ENCODE results near the gene LYZL4.

Gene LYZL4

DNA sequence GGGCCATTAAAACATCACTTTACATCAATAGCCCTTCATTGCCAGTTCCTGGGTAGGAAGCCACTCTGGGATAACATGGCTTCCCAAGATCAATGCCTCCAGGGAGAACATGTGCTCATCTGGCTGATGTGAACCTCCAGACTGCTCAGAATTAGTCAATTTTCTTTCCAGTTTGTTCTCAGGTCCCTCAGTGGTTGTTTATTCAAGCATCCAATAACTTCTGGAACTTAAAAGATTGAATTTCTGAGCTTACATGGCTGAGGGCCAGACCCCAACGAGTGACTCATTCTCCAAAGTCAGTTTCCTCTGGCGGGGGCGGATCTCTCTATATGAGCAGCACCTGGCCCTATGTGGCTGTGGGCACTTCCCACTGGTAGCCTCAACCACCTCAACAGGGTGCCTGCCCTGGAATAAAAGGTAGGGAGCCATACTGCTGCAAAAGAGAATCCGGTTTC, 34.0 kb downstream of the LYZL4 start:
- FAIRE-seq (no peak), DNase-seq (ENCODE audit: insufficient read length, low spot score) (peak; percentile 31)

DNA sequence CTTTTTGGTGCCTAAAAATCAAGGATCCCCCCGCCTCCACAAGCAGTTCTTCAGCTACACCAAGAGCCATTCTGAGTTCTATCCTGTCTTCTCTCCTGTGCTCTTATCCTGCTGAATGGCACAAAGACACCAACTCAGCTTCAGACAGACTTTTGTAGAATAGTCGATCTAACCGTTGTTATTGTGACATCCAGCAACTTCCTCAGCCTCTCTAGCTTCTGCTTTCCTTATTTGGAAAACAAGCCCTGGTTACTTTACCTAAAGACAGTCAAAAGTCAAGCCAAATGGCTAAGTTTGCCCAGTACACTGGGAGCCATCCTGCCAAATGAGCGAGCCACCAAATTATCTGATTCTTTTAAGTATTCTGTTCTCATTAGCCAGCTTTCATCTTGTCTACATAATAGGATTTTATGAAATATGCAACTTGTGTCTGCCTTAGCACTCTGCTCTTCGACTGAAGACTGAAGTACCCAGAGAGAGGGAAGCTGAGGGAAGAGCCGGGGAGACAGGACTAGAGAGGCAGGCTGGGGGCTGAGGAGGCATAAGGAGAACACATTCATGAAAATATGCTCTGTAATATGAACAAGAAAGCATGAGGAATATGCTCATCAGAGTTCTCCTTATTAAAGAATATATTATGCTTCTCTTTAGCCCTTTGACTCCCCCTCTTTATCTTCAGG, 35.1 kb downstream of the LYZL4 start:
- FAIRE-seq = no peak
- DNase-seq (ENCODE audit: insufficient read length, low spot score) = no peak

DNA sequence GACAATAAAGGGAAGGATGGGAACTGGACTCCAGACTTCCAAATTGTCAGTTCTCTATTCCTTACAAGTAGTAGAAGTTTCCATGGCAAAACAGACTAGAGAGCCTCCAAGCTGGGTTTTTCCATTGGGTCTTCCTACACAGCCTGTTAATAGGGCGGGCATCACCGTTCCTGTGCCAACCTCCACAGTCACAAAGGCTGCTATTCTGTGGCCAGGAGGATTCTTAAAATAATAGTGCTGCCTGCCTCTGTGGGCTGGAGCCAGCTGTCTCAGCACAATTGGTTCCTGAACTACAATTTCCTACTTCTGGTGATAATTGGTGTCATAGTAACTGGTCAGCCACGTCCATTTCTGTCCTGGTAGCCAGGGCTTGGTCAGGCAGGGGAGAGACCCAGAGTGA, 38.6 kb downstream of the LYZL4 start:
- DNase-seq (ENCODE audit: insufficient read length, low spot score) (no peak), FAIRE-seq (no peak)

DNA sequence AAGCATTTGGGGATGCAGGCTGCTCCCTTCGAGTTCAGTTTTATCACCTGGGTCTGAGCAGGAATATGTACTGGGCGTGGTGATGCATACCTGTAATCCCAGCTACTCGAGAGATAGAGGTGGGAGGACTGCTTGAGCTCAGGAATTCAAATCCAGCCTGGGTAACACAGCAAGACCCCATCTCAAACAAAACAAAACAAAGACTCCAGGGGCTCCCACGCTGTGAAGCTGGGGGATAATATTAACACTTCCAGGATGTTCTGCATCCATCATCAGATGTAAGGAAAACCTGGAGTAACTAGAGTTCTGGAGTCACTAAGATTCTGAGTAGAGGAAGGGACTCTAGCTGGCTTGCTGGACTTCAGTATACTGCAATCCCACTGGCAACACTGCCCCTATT, 40.6 kb downstream of the LYZL4 start:
- DNase-seq (ENCODE audit: insufficient read length, low spot score) (no peak), FAIRE-seq (no peak)

DNA sequence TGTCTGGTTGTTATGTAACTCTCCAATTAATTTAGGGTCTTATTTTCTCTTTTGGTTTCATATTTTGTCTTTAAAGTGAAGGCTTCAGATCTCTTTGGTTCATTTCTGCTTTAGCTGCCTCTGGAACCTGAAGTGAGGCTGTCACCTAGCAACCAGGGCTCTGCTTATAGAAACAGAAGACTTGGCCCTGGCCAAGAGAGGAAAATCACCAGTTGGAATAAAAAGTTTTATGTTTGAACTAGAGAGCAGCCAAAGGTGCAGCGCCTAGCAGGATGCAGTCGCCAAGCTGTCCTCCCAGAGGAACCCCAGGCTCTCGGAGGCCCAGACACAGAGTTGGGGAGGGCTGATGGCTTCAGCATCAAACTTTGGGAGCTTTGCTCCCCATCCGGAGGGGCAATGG, 41.1 kb downstream of the LYZL4 start:
- DNase-seq (ENCODE audit: insufficient read length, low spot score) (no peak), FAIRE-seq (no peak)

DNA sequence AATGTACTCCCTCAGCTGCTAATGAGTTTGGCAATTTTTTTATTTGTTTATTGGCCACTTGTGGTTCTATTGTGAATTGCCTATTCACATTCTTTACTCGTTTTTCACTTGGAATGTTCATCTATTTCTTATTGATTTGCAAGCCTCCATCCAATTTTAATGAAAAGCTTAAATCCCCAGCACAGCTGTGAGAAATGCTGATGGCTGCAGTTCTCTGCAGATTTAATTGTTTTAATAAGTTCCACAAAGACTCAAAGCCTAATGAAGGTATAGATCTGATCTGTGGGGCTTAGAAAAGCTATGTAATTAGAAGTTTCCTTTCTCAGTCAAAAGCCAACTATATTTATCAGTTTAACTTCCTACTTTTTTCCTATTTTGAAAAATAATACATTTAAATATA, 41.5 kb downstream of the LYZL4 start:
- FAIRE-seq (no peak), DNase-seq (ENCODE audit: insufficient read length, low spot score) (no peak)

DNA sequence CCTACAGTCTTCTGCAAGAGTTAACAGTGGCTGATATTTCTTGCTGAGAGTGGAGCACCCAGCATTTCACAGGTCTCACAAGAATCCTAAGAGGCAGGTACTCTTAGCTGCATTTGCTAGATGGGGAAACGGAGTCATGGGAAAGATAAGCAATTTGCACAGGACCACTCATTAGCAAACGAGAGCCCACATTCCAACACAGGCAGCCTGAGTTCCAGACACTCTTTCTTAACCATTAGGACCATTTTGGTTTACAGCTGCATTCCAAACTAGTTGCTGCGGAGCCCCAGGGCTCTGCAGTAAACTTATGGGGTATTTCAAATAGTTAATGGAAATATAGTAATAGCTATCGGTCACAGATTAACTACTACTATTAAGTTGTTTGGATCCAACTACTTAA, 42.5 kb downstream of the LYZL4 start:
- no peak for DNase-seq (ENCODE audit: insufficient read length, low spot score)
- FAIRE-seq = no peak

DNA sequence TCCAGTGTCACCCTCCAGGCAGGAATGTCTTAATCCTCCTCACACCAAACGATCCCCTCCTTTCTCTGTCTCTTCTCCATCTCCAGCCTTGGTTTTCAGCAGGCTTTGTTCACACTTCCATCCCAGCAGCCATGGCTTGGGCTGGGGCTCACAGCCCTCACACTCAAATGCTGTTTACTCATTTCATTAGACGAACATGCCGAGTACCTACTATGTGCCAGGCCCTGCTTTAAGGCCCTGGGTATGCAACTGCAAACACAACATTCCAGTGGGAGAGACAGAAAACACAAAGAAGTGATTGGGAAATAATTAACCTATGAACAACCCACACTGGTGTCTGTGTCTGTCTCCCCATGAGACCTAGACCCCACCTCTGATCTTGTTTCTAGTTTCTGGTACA, 43.9 kb downstream of the LYZL4 start:
- DNase-seq (ENCODE audit: insufficient read length, low spot score) = no peak
- FAIRE-seq = no peak

DNA sequence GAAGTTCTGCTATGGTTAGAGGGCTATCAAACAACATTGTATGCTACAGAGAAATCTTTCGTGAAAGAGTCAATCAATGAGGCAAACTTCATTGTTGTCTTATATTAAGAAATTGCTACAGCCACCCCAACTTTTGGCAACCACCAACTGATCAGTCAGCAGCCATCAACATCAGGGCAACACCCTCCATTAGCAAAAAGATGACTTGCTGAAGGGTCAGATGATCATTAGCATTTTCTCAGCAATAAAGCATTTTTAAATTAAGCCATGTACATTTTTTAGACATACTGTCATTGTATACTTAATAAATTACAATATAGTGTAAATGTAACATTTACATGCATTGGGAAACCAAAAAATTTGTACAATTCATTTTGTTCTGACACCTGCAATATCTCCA, 53.1 kb downstream of the LYZL4 start:
- DNase-seq (ENCODE audit: insufficient read length, low spot score) = no peak
- no peak for FAIRE-seq

DNA sequence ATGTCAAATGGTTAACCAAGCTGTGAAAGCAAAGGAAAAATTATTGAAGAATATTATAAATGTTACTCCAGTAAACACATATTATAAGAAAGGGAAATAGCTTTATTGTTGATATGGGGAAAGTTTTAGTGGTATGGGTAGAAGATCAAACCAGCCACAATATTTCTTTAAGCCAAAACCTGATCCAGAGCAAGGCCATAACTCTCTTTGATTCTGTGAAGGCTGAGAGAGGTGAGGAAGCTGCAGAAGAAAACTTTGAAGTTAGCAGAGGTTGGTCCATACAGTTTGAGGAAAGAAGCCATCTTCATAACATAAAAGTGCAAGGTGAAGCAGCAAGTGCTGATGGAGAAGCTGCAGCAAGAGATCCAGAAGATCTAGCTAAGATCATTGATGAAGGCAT, 54.8 kb downstream of the LYZL4 start:
- no peak for FAIRE-seq

DNA sequence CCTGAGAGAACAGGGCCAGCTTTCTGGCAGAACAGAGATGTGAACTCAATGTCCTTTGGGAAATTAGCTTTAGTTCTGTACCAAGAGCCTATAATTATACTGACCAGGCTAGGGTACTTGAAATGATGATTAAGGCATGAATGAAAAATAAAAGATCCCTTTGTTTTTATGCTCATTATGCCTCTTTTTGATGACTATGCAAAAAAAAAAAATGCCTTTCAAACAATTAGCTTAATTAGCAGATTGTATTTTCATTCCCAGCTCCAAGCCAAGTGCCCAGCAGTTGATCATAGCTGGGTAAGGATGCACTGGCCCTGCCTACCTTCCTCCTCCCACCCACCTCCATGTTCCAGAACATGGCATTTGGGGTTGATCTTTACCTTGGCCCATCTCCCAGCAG, 56.8 kb downstream of the LYZL4 start:
- DNase-seq (ENCODE audit: insufficient read length, low spot score) (no peak), FAIRE-seq (no peak)

More for the DNA sequence above, 54.8 kb downstream of the LYZL4 start:
- no peak for DNase-seq (ENCODE audit: insufficient read length, low spot score)

DNA sequence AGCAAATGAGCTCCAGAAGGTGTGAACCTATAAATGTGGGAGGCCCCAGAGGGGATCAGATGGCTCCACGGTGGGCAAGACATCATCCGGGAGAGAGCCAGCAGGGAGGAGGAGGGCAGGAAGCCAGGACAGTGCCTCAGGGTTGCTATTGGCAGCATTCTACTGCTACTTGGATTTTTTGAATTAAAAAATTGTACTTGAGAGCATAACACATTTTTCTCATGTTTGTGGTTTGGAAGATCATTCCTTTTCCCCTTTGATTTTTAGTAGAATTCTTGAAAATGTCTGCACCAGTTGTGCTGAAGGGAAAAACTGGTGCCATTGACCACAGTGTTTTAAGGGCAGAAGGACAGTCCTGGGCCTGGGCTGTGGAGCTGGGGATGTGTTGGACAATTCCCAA, 59.2 kb downstream of the LYZL4 start:
- DNase-seq (ENCODE audit: insufficient read length, low spot score) (peak; percentile 10), FAIRE-seq (no peak)

DNA sequence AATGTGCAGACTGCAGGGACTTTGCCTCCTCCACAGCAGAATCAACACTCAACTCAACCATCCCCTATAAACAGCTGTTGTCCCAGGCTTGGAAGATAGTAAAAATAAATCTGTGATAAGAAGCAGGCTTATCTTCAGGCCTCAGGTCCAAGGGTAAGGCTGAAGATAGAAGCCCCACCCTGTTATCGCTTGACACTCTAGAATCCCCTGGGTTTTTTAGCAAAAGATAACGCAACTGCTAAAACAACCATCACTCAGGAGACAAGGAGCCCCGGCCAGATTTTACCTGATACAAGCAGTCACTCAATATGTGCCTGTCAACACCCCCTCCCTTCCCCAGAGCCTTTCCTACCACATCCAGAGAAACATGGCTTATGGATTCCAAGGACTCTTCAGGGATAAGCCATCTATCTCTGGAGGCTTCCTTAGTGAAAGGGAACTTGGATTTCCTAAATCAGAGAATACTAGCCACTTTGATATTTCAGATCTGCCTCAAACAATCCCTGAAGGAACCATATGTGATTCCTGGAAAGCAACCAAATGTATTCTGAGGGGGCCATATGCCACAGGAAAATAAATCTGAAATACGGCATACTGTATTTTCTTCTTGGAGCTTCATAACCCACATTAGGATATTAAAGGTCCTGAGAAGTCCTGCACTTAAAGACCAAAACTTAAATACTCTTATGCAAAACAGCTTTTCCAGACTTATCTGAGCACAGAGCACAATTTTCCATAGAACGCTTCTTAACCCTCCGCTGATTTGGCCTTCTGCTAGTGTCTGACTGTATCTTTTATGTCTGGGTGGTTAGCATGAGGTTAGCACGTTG, 60.4 kb downstream of the LYZL4 start:
- FAIRE-seq = no peak
- DNase-seq (ENCODE audit: insufficient read length, low spot score) = no peak

DNA sequence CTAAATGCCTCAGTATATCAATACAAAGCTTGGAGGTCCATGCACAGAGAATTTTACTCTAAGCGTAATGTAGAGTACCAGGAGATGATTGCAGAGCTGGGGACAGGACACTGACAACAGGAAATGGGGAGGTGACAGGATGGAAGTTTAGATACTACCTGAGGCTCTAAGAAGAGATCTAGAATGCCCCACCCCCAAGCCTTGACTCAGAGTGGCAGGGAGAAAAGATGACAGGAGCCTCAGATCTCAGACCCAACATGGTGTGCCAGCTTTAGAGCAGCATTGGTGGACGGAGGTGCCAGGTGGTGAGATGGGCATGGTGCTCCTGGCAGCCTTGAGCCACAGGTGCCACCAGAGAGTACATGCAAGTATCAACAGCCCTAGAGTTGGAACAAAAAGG, 62.5 kb downstream of the LYZL4 start:
- FAIRE-seq (no peak), DNase-seq (ENCODE audit: insufficient read length, low spot score) (no peak)
